Activated gamma-delta T cell treated with Interleukin-2 at 50 U/mL for 16 hours (primary cell): ENCODE results near the gene ADGRG1.

Experiments used
- DNase-seq: peaks from one replicate; pipeline ENCODE4 v3.0.0-alpha.2; 2020

Gene ADGRG1

DNA sequence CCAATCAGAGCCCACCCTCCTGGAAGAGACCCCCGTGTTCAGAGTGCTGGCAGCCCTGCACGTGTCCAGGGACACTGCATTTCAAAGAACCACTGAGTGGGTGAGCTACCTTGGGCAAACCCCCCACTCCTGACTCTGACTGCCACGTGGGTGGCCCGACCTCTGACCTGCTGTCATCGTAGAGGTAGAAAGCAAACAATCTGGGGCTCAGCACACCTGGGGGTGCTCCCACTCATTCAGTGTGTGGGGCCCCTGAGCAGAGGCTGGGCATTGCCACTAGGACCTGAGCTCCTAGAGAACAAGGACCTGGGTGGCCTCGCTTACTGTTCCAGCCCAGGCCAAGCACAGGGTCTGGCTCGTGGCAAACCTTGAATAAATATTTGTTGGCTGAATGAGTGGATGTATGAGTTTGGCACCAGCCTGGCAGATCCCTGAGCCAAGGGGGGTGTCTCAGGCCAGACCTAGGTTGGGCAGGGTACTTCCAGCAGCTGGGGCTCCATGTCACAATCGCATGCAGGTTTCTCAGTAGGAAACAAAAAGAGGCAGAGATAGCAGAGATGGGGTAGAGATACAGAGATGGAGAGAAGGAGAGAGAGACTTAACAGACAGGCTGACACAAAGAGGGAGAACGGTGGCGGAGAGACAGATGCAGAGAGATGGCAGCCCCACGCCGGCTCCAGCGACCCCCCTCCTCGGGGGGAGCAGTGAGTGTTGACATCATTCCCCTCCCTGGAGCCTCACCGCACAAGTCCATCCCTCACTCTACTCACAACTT, 60.7 kb downstream of the ADGRG1 start:
- DNase-seq = no peak

DNA sequence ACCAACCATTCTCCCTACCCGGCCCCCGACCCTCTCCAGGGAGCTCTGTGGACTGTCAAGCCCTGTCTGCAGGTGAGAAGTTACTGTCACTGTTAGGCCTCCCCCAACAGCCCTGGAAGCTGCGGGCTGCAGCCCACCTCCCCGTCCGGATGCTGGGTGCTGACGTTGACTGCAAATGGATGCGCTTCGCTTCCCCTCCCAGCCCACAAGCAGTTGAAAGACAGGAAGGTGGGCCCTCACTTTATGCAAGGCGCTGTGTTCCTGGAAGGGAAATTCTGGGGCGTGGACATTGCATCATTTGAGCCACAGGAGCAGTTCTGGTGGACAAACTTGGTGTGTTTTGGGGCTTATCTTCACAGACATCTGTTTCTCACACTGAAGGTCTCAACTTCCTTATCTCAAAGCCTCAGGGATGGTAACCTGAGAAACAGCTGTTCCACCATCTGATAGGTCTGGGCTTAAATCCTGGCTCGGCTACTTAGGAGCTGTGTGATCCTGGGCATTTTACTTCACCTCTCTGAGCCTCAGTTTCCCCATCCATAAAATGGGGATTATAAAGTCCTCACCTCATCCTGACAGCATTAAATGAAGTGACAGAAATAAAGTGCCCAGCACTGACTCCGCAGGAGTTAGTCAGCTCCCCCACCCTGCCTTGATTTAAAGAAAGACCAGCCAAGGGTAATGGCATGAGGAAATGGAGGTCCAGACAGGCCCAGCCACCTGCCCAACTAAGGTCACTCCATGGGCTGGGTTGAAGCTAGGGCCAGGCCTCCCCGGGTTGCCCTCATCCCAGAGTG, 61.5 kb downstream of the ADGRG1 start:
- DNase-seq = peak; percentile 48

DNA sequence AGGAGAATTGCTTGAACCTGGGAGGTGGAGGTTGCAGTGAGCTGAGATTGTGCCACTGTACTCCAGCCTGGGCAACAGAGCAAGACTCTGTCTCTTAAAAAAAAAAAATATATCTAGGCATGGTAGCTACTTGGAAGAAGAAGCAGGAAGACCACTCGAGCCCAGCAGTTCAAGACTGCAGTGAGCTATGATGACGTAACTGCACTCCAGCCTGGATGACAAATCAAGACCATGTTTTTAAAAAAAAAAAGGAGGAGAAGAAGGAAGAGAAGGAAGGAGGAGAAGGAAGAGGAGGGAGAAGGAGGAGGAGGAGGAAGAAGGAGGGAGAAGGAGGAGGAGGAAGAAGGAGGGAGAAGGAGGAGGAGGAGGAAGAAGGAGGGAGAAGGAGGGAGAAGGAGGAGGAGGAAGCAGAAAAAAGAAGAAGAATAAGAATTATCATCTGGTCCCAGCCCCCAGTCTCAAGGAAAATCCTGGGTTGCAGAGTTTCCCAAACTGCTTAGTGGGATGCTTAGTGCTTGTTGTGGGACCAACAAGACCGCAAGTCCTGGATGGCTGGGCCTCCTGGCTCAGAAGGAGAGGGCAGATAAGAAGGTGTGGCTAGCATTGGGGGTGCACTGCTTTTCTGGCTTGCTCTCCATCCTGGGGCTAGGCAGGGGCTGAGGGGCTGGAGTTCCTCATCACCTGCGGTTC, 62.5 kb downstream of the ADGRG1 start:
- no peak for DNase-seq

DNA sequence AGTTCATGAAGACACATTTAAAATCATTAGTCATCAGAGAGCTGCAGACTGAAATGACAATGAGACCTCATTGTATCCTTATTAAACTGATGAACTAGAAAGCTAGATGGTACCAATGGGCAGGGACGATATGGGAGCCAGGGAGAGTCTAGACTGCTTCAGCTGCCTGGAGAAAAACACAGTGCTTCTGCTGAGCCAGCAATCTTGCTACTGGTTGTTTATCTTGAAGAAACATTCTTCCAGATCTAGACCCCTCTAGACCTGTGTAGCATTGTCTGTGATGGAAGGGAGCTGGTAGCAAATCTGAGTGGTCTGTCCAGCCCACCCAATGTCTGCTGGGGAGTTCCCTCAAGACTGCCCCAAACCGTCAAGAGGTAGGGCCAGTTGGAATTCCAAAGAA, 64.2 kb downstream of the ADGRG1 start:
- no peak for DNase-seq

DNA sequence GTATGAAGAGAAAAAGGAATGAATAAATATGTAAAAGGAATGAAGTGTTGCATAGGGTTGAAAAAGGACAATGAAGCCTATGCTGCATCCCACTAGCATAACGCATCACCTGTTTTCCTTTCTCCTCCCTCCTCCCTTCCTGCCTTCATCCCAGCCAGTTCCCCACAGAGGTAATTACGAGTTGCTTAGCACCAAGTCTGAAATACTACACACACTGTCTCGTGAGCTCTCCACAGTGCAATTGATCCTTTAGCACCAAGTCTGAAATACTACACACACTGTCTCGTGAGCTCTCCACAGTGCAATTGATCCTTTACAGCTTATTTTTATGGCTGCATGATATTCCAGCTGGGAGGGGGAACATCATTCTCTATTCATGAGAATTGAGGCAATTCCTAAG, 65.1 kb downstream of the ADGRG1 start:
- no peak for DNase-seq

DNA sequence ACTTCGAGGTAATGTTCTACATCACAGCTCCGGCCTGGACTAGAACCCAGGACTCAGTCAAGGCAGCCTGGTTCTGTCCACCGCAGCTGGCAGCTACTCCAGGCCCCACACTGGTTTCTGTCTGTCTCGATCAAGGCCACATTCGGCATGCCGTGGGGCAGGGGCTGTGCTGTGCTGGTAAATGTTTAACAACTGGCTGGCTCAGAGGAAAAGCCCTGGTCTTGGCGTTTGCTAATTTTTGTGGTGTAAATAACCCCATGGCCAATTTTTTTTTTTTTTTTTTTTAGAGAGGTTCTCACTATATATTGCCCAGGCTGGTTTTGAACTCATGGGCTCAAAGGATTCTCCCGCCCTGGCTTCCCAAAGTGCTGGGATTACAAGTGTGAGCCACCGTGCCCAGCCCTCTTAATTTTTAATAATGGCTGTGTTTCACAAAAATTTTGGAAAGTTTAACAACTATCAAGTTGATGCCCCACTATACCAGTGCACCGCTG, 65.8 kb downstream of the ADGRG1 start:
- DNase-seq = no peak

DNA sequence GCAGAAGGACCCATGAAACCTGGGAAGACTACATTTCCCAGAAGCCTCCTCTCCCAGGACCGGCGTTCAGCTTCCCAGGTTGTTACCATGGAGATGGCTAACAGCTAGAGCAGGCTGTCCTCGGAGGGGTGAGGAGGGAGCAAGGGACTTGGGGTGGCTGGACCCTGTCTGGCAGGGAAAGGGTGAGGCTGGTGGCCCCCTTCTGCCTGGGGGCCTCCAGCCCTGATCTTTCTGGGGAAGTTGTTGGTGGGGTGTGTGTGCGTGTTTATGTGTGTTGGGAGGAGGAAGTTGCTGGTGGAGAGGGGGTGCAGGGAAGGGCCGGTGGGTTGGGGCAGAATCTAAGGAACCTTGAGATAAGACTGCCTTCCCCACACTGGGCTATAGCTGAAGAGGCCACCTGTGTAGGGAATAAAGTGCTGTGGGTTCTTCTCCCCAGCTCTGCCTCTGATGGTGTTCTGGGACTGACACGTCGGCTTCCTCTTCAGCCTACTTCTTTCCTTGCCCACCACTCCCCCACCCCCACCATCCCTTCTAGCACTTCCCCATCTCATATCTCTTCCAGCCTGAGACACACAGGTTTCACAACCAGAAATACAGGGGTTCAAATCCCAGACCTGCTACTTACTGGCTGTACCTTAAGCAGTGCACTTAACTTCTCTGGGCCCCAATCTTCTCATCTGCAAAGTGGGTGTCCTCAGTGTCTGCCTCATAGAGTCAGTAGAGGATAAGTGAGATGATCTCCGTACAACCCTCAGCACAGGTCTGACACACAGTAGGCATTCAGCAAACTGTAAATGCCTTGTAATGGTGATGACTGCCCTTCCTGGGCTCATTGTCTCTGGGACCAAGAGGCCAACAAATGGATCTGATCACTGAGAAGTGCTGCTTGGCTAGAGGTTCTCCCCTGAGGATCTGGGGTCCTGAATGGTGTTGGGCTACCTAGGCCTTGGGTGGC, 66.6 kb downstream of the ADGRG1 start, which contains the start of gene DRC7:
Gene DRC7, plus strand, starts transcription at position 82 of the 955 bp plus-strand sequence. CDS start 3,144 bp downstream, outside the sequence.
- DNase-seq = no peak

DNA sequence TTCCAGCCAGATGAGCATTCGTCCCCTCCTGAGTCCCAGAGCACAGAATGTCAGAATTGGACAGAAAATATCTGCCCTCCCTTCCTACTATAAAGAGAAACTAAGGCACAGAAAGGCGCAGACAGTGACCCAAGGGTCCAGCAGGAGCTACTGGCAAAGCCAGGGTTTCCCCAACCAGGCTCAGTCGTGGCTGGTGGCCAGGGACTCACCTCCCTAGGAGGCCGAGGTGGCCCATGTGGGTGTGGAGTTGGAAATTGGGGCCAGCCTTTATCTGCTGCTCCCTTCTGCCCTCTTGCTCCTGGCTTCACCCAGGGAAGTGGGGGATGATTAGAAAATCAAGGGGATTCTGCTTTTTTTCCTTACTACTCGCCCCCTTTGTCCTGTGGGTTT, 67.2 kb downstream of the ADGRG1 start:
- DNase-seq = no peak

DNA sequence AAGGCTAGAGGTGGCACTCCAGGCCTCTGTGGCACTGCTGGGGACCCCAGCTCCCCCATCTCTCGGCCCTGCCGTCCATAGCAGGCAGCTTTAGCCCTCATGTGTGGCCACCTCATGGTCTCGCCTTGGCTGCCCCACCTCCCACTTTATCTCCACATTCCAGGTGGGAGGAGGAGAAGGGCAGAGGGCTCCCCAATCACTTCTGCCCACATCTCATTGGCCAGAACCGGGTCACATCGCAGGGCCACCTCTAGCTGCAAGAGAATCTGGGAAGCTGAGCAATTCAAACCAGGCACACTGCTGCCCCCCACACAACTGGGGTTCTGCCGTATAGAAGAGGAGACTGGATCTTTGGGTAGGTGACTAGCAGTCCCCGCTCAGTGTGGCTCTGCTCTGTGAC, 67.8 kb downstream of the ADGRG1 start:
- DNase-seq = no peak

DNA sequence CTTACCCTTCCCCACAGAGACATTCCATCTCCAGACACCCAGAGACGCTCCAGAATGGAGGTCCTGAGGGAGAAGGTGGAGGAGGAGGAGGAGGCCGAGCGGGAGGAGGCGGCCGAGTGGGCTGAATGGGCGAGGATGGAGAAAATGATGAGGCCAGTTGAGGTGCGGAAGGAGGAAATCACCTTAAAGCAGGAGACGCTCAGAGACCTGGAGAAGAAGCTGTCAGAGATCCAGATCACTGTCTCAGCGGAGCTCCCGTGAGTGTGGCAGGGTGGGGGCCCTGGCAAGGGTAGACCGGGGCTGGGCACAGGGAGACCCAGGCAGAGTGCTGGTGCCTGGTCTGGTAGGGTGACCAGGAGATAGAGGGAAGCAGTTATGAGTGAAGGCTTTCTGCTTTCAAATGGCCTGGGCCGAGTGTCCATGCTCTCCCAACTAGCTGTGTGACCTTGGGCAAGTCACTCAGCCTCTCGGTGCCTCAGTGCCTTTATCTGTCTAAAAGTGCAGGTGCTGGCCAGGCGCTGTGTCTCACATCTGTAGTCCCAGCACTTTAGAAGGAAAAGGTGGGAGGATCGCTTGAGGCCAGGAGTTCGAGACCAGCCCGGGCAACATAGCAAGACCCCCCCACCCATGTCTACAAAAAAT, 69.6 kb downstream of the ADGRG1 start:
- no peak for DNase-seq

DNA sequence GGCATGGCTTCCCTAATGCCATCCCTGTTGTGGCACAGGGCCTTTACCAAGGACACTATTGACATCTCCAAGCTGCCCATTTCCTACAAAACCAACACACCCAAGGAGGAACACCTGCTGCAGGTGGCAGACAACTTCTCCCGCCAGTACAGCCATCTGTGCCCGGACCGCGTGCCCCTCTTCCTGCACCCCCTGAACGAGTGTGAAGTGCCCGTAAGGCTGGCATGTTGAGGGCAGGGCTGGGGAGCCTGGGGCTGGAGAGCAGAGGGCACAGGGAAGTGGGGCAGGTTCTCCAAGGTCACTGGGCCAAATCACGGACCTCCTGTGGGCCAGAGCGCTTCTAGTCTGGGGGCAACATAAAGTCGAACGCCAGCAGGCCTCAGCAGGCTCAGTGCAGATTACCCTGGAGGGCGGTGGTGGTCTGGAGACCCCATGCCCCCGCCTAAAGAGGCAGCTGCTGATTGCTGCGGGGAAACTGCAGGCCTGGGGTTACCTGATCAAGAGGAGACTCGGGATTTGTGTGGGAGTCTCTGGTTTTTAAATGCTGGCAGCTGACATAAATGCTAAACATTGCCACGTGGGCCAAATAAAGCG, 70.5 kb downstream of the ADGRG1 start:
- DNase-seq = no peak

DNA sequence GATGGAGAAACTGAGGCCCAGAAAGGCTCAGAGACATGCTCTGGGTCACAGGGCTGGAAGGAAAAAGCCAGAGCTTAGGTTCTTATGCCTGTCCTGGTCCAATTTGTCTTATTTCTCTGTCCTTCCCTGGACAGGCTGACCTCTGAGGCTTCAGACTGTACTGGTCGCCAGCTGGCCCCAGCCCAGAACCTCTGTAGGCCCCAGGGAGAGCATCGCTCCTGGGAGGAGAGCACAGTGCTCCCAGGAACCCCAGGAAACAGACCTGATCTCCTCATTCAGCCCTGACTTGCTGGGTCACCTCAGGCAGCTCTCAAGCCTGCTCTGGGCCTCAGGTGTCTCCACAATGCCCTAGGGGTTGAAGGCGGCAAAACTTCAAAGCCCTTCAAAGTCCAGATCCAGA, 71.1 kb downstream of the ADGRG1 start:
- DNase-seq = no peak

DNA sequence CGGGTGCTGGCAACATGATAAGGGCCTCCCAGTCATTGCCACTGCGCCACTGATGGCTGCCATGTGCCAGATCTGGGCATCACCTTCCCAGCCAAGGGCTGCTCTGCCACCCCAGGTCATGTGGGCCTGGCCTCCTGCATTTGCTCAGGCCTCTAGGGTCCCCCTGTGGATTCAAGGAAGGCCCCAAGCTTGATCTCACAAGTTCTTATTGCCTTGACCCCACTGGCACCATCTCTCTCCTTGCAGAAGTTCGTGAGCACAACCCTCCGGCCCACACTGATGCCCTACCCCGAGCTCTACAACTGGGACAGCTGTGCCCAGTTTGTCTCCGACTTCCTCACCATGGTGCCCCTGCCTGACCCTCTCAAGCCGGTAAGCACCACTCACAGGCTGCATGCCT, 71.5 kb downstream of the ADGRG1 start:
- no peak for DNase-seq

DNA sequence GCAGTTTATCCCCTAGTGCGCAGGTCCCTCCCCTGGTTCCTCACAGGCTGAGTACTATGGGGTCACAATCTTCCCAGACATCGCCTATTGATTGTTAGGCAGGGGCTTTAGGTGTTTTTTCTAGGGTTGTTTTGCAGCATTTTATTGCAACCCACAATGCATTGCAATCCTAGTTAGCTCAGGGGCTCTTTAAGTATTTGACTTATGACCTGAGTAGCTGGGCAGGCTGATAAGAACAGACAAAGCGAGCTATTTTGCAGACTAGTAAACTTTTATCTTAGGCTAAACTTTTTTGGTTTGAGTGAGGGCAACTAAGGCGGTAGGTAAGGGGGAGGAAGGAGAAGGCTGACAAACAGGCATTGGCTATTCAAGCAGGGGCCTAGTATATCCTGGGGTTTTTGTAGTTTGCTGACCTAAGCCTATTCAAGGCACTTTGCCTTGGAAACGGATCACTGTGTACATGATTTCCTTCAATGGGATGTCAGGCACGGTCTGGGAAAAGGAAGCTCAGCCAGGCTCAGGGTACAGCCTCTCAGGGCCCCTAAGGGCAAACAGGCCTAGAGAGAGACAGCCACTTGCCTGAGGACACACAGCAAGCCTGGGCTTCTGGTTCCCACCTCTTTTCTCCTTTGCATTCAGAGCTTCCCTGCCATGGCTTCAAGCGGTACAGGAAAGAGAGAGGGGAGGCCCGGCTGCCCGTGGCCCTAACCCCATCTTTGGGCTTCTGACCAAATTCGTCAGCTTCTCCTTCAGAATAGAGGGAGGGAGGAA, 72.5 kb downstream of the ADGRG1 start:
- no peak for DNase-seq

DNA sequence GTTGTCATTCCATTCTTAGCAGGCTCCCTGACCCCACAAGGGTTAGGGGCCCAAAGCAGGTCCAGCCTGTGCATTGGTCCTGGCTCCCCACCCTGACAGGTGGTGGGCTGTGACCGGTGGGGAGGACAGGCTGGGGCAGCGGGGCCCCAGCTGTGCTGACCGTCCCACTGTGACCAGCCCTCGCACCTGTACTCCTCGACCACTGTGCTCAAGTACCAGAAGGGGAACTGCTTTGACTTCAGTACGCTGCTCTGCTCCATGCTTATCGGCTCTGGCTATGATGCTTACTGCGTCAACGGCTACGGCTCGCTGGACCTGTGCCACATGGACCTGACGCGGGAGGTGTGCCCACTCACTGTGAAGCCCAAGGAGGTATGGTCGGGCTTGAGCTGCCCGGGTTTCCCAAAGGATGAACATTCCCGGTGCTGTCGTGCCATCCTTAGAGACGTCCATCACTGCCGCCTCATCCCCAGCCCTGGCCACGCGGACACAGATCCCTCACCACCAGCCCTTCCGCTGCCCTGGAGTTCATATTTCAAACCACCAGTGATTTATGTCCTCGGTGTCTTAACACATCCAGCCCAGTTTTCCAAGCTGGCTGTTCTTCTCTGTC, 73.4 kb downstream of the ADGRG1 start:
- no peak for DNase-seq

DNA sequence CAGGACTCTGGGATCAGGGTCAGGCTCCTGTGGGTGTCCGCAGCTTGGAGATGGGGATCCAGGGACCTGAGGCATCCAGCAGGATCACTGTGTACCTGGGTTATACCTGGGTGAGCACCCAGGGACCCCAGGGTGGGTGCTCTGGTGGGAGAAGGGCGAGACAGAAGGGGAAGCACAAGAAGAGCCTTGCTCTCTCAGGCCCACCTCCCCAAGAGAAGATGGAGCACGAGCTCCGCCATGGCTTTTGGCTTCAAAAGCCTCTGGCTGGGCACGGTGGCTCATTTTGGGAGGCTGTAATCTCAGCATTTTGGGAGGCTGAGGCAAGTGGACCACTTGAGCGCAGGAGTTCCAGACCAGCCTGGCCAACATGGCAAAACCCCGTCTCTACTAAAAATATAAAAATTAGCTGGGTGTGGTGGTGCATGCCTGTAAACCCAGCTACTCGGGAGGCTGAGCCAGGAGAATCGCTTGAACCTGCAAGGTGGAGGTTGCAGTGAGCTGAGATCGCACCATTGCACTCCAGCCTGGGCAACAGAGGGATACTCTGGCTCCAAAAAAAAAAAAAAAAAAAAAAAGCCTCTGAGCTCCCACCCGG, 75.1 kb downstream of the ADGRG1 start:
- no peak for DNase-seq

DNA sequence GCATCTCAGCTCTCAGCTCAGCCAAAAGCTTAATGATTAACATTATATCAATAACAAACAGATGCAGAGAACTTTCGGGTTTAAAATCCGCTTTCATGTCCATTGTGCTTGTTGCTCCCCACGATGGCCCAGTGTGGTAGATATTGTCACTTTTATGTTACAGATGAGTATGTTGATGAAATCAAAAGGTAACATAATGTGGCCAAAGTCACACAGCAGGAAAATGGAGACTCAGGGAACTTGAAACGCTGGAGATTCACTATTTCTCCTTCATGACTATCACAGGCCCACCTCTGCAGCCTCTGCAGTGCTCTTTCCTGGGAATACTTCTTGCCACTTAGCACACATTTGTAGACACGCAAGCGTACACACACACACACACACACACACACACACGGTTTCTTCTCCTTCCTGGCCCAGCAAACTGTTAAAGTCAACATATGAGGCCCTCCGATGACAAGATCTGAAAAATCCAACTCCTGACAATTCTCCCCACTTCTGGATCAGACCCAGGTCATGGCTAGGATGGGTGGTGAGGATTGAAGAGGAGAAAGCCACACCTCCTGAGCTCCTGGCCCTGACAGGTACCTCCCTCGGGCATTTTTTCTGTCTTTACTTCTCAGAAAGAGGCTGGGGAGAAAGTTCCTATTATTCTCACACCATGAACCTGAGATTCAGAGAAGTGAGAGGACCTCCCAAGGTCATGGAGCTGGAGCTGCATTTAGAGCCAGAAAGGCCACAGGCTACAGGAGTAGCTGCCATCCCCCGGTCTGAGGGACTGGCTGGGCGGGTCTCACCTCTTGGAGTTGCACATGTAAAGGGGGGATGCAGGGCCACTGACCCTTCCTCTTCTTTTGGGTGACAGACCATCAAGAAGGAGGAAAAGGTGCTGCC, 75.8 kb downstream of the ADGRG1 start:
- DNase-seq = no peak
